SK-N-SH (cell line): ENCODE results near the gene WWP2.

Source experiments
- ELF1 ChIP-seq: IDR thresholded peaks from 2 replicates; pipeline ENCODE4 v1.4.0; 2012
- FOXM1 ChIP-seq: IDR thresholded peaks from 2 replicates; pipeline ENCODE4 v1.4.0; 2012; ENCODE audit warnings: low read depth, mild to moderate bottlenecking
- NRF1 ChIP-seq: IDR thresholded peaks from 2 replicates; pipeline ENCODE4 v1.6.1; 2012; ENCODE audit warnings: low read depth, mild to moderate bottlenecking, low read length
- REST ChIP-seq: IDR thresholded peaks from 2 replicates; pipeline ENCODE4 v1.6.1; 2012; ENCODE audit warnings: mild to moderate bottlenecking, low read depth, low read length, moderate library complexity
- SIN3A ChIP-seq: IDR thresholded peaks from 2 replicates; pipeline ENCODE4 v1.6.1; 2012; ENCODE audit warnings: low read depth, mild to moderate bottlenecking, low read length, moderate library complexity, borderline replicate concordance
- TF ChIP-seq, protein P1 (sequence below): fragments of 200-600 bp; sonication (generic); IDR thresholded peaks from 2 replicates; pipeline ENCODE4 v1.6.1; 2017; ENCODE audit warnings: antibody characterized with exemption, mild to moderate bottlenecking, moderate library complexity
- TF ChIP-seq, protein P2 (sequence below): IDR thresholded peaks from 2 replicates; pipeline ENCODE4; 2012

GRCh38 chr16:69937465-69937951 is 175.4 kb downstream of the WWP2 start:
- TF ChIP-seq, protein P1, sequence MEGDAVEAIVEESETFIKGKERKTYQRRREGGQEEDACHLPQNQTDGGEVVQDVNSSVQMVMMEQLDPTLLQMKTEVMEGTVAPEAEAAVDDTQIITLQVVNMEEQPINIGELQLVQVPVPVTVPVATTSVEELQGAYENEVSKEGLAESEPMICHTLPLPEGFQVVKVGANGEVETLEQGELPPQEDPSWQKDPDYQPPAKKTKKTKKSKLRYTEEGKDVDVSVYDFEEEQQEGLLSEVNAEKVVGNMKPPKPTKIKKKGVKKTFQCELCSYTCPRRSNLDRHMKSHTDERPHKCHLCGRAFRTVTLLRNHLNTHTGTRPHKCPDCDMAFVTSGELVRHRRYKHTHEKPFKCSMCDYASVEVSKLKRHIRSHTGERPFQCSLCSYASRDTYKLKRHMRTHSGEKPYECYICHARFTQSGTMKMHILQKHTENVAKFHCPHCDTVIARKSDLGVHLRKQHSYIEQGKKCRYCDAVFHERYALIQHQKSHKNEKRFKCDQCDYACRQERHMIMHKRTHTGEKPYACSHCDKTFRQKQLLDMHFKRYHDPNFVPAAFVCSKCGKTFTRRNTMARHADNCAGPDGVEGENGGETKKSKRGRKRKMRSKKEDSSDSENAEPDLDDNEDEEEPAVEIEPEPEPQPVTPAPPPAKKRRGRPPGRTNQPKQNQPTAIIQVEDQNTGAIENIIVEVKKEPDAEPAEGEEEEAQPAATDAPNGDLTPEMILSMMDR, result peak; percentile 40
- TF ChIP-seq FOXM1, result no peak
- no peak for TF ChIP-seq ELF1
- TF ChIP-seq, protein P2, sequence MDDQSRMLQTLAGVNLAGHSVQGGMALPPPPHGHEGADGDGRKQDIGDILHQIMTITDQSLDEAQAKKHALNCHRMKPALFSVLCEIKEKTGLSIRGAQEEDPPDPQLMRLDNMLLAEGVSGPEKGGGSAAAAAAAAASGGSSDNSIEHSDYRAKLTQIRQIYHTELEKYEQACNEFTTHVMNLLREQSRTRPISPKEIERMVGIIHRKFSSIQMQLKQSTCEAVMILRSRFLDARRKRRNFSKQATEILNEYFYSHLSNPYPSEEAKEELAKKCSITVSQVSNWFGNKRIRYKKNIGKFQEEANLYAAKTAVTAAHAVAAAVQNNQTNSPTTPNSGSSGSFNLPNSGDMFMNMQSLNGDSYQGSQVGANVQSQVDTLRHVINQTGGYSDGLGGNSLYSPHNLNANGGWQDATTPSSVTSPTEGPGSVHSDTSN, result no peak
- no peak for TF ChIP-seq SIN3A
- TF ChIP-seq REST, result no peak
- TF ChIP-seq NRF1, result no peak
